Measurements from ENCODE around the gene AUTS2. TPM values are rescaled to one million over a fixed set of nuclear protein-coding genes. Genes with fewer than 3 reads are reported as not detected.

The AUTS2 gene
- total and polyA plus RNA-seq, 2 experiments from 2014 or later: 32.0 to 91.0 TPM

GRCh38 chr7:70829221-70830059 is 1231.2 kb downstream of the AUTS2 start:
- peak overlapping the region; percentile 16; the same call in 1 of the 2 replicates for H3K4me3 ChIP-seq
- Mint-ChIP-seq H3K27ac (no peak overlapping the region), H3K27me3 (ENCODE audit: insufficient read depth, low read depth, poor library complexity) (peaks cover 13% of the 10 kb centered on the region), H3K36me3 (ENCODE audit: low read depth) (peaks cover under 1% of the 10 kb centered on the region; the same call in 2 of the 3 replicates), H3K9me3 (peaks cover under 1% of the 10 kb centered on the region; the same call in 2 of the 3 replicates), H3K4me1 (peaks cover 13% of the 10 kb centered on the region), H3K4me3 (peak overlapping the region; percentile 18; the same call in 2 of the 3 replicates)
- H2AFZ ChIP-seq: peak overlapping the region; percentile 90
- no peaks in the 10 kb centered on the region for H3F3A ChIP-seq (replicated peaks; ENCODE audit: low read depth)
- H3K27ac ChIP-seq (ENCODE audit: low read depth): no peak overlapping the region
- no peak for TF ChIP-seq EZH2phosphoT487 (IDR thresholded peaks at IDR 0.05; ENCODE audit: unreplicated experiment)
- TF ChIP-seq CTCF (conservative IDR thresholded peaks at IDR 0.05; ENCODE audit: low read depth in 2 of 2): peak; percentile 70 to 78
- TF ChIP-seq ZNF331 (CRISPR knock-in tag; IDR thresholded peaks at IDR 0.05; ENCODE audit: low read depth): no peak
- H3K9me2 ChIP-seq (ENCODE audit: insufficient read depth): no peaks in the 10 kb centered on the region
- H3K36me3 ChIP-seq (ENCODE audit: insufficient read depth): no peaks in the 10 kb centered on the region
- H4K20me1 ChIP-seq (replicated peaks; ENCODE audit: insufficient read depth): no peaks in the 10 kb centered on the region
- H3K27me3 ChIP-seq (ENCODE audit: insufficient read depth): no peaks in the 10 kb centered on the region
- peaks cover 9% of the 10 kb centered on the region for H3K4me1 ChIP-seq (ENCODE audit: insufficient read depth)
- no peaks in the 10 kb centered on the region for H3K79me2 ChIP-seq (replicated peaks; ENCODE audit: insufficient read depth)
- H3K4me2 ChIP-seq: peak overlapping the region; percentile 41
- DNase-seq (ENCODE audit: low spot score) (peak; percentile 84), ATAC-seq (peak; percentile 90)

- no peak overlapping the region for H3K27ac Mint-ChIP-seq
- TF ChIP-seq ZNF114 (CRISPR knock-in tag; IDR thresholded peaks at IDR 0.05) (no peak), REST (IDR thresholded peaks at IDR 0.05; ENCODE audit: unreplicated experiment) (no peak), CTCF (conservative IDR thresholded peaks at IDR 0.05; ENCODE audit: low read depth in 2 of 2) (no peak), NANOG (IDR thresholded peaks at IDR 0.05; ENCODE audit: borderline replicate concordance) (no peak), JUNB (IDR thresholded peaks at IDR 0.05; ENCODE audit: unreplicated experiment) (no peak)
Measured at GRCh38 chr7:70830060-70830395, 1231.8 kb downstream of the AUTS2 start.

More at GRCh38 chr7:70830060-70830395, 1231.8 kb downstream of the AUTS2 start:
- H2AFZ ChIP-seq: peak overlapping the region; percentile 90; the same call in 1 of the 2 replicates
- peaks cover 1% of the 10 kb centered on the region for H3K36me3 ChIP-seq (ENCODE audit: insufficient read depth)
- DNase-seq (ENCODE audit: low spot score) (no peak), ATAC-seq (peak; percentile 62)
- 0 out of 2 replicates have a peak overlapping the region, but pooled peaks have one; percentile 41 for H3K4me2 ChIP-seq
- no peaks in the 10 kb centered on the region for H3F3A ChIP-seq (replicated peaks; ENCODE audit: low read depth)
- H3K4me1 Mint-ChIP-seq: peaks cover 13% of the 10 kb centered on the region
- no peak overlapping the region for H3K4me3 ChIP-seq
- H3K4me3 Mint-ChIP-seq: no peak overlapping the region
- H3K4me1 ChIP-seq (ENCODE audit: insufficient read depth): peaks cover 9% of the 10 kb centered on the region
- no peaks in the 10 kb centered on the region for H3K27me3 ChIP-seq (ENCODE audit: insufficient read depth)
- H3K79me2 ChIP-seq (replicated peaks; ENCODE audit: insufficient read depth): no peaks in the 10 kb centered on the region
- peaks cover 6% of the 10 kb centered on the region for H3K9me3 Mint-ChIP-seq
- H4K20me1 ChIP-seq (replicated peaks; ENCODE audit: insufficient read depth): no peaks in the 10 kb centered on the region
- H3K9me2 ChIP-seq (ENCODE audit: insufficient read depth): peaks cover 5% of the 10 kb centered on the region; the same call in 1 of the 2 replicates
- no peak overlapping the region for H3K27ac ChIP-seq (ENCODE audit: low read depth)
- peaks cover 13% of the 10 kb centered on the region for H3K27me3 Mint-ChIP-seq (ENCODE audit: insufficient read depth, low read depth, poor library complexity)
- H3K36me3 Mint-ChIP-seq (ENCODE audit: low read depth): peaks cover 7% of the 10 kb centered on the region

Data from GM23338 (cell line).